ENCODE results near the gene HPN. TPM values are rescaled to one million over a fixed set of nuclear protein-coding genes. Genes with fewer than 3 reads are reported as not detected.
"Not testable (repeated sequence)": the region's sequence is repeated elsewhere in the genome, so short reads cannot be mapped to it uniquely, and the experiment has no call there.

The HPN gene
- total and polyA plus RNA-seq, 2 of the 13 experiments (the other 11 are each of a cell fraction or from before 2014, with no cell fraction given), result 46.7 to 261 TPM

- POLR2A ChIA-PET, result interaction anchor here (0.9 to 4.3 kb wide), 10 partner anchors 10 to 742 kb away, joined by 3 to 75 read pairs (median 4); partner anchors contain the start of genes HPN, LIN37 and ZNF30
- Histone ChIP-seq H3K79me2 (ENCODE audit: insufficient read depth, low read length) (peaks cover 47% of the 10 kb centered on the region), H4K20me1 (ENCODE audit: insufficient read depth, low read length) (peaks cover 48% of the 10 kb centered on the region), H3K9ac (ENCODE audit: insufficient read depth, low read depth, low read length) (peak overlapping the region; percentile 19; the same call in 1 of the 2 replicates), H3K4me3 (replicated peaks in 1 of 3; ENCODE audit: insufficient read depth in 1 of 3, low read depth in 2 of 3, low read length in 3 of 3) (peak overlapping the region in 1 of 3 experiments; percentile 22; a peak in 1 of 6 replicates), H3K4me1 (ENCODE audit: insufficient read depth, low read length) (peaks cover 62% of the 10 kb centered on the region), H3K36me3 (replicated peaks in 1 of 2; ENCODE audit: control insufficient read depth in 1 of 2, insufficient read depth in 2 of 2, low read length in 2 of 2) (peaks cover 14 to 25% of the 10 kb centered on the region in 2 experiments), H3K4me2 (ENCODE audit: low read depth, low read length) (peak overlapping the region; percentile 48), H3K27ac (ENCODE audit: extremely low read length, insufficient read depth, low read length) (peak overlapping the region; percentile 63)
- H3K27me3 ChIP-seq (ENCODE audit: control insufficient read depth in 1 of 2, insufficient read depth in 2 of 2, low read length in 2 of 2); CTCF ChIA-PET (ENCODE audit: low intra/inter-chr PET ratio, low total read pairs); H3K9me3 ChIP-seq (ENCODE audit: low read length); ATAC-seq; in situ Hi-C loops (cut with HindIII; ENCODE audit: extremely low pct_ligation_motif_present, low pct_unique_long_range_greater_than_20kb); H2AFZ ChIP-seq (ENCODE audit: low read length); BruUV-seq (replicated peaks); FAIRE-seq; DNase-seq (ENCODE audit: low spot score): not testable (repeated sequence)
- intact Hi-C loops (cut with micrococcal nuclease; ENCODE audit: unreplicated experiment), result loop anchor here (1.0 kb wide), 1 partner anchor 11 kb away; no protein-coding TSS in a partner anchor
- WGBS (ENCODE audit: low lambda C conversion rate), result 7% methylated on average over 6 of the region's 6 CpGs
- TF ChIP-seq ZFP37 (CRISPR knock-in tag; IDR thresholded peaks at IDR 0.05; ENCODE audit: borderline replicate concordance) (0 out of 2 replicates have a peak, but pooled peaks have one; percentile 3), HMGXB4 (CRISPR knock-in tag; IDR thresholded peaks at IDR 0.05; ENCODE audit: borderline replicate concordance in 1 of 2, low read depth in 1 of 2) (0 out of 4 replicates have a peak, but pooled peaks of 1 of the 2 experiments have one; percentile 1), MEIS1 (CRISPR knock-in tag; IDR thresholded peaks at IDR 0.05; ENCODE audit: borderline replicate concordance) (peak; percentile 12; the same call in 1 of the 2 replicates), ZNF501 (CRISPR knock-in tag; IDR thresholded peaks at IDR 0.05) (peak; percentile 15; the same call in 1 of the 2 replicates), CHD4 (IDR thresholded peaks at IDR 0.05; ENCODE audit: borderline replicate concordance, low read length) (peak; percentile 62; the same call in 1 of the 2 replicates), RBM39 (IDR thresholded peaks at IDR 0.05; ENCODE audit: low read depth, low read length, poor library complexity, severe bottlenecking) (peak; percentile 6), MEF2D (CRISPR knock-in tag; IDR thresholded peaks at IDR 0.05) (0 out of 2 replicates have a peak, but pooled peaks have one; percentile 54), ZNF607 (CRISPR knock-in tag; IDR thresholded peaks at IDR 0.05; ENCODE audit: borderline replicate concordance) (peak; percentile 1; the same call in 1 of the 2 replicates), KDM2A (CRISPR knock-in tag; IDR thresholded peaks at IDR 0.05; ENCODE audit: borderline replicate concordance, low read depth) (0 out of 2 replicates have a peak, but pooled peaks have one; percentile 28), ZNF687 (CRISPR knock-in tag; IDR thresholded peaks at IDR 0.05) (0 out of 2 replicates have a peak, but pooled peaks have one; percentile 5), ZNF709 (CRISPR knock-in tag; IDR thresholded peaks at IDR 0.05) (0 out of 2 replicates have a peak, but pooled peaks have one; percentile 33), GABPB1 (CRISPR knock-in tag; IDR thresholded peaks at IDR 0.05) (0 out of 2 replicates have a peak, but pooled peaks have one; percentile 6), ZNF230 (CRISPR knock-in tag; IDR thresholded peaks at IDR 0.05) (0 out of 2 replicates have a peak, but pooled peaks have one; percentile 19), ZNF776 (CRISPR knock-in tag; IDR thresholded peaks at IDR 0.05) (0 out of 2 replicates have a peak, but pooled peaks have one; percentile 15), ZNF770 (CRISPR knock-in tag; IDR thresholded peaks at IDR 0.05) (peak; percentile 65)
Observed at GRCh38 chr19:35006007-35006341, 35.5 kb upstream of the HPN start.
